Right ventricle myocardium superior (tissue), 1 donor: ENCODE data around the gene CHRNB2. TPM values are rescaled to one million over a fixed set of nuclear protein-coding genes. Genes with fewer than 3 reads are reported as not detected.

Experiments
- ATAC-seq: fragments of 200-7000 bp; cut with Tn5 transposase; one replicate; pipeline ENCODE4 v1.9.1; 2020; ENCODE audit warnings: mild to moderate bottlenecking; ENCODE audit not compliant: poor library complexity
- DNase-seq: peaks from one replicate; pipeline ENCODE4 v3.0.0-alpha.2; 2020
- intact Hi-C: fragments of 100-400 bp; cut with DNase I; formaldehyde crosslinking; loops from one replicate; pipeline ENCODE4 v1.11.2; 2022
- total RNA-seq: library from RNA; stranded (reverse); fragmentation: NEBNext Ultra II Directional; extraction: Animal tissue kit (Norgen Biotek cat#: 25700); gene quantifications from one replicate; pipeline ENCODE4 v1.2.1, GENCODE V29; 2021
- donor health status: DM: no; HTN: yes; CAD: no; lungs with severe emphysema.

CHRNB2 gene
- total RNA-seq, 1 donor from 2014 or later = not detected

- no peak for ATAC-seq
Observed at GRCh38 chr1:154623358-154623757, 55.8 kb downstream of the CHRNB2 start.

GRCh38 chr1:154624746-154625643 is 57.4 kb downstream of the CHRNB2 start:
- ATAC-seq = no peak
- intact Hi-C loops = no loop called here
- no peak for DNase-seq

More at GRCh38 chr1:154623358-154623757, 55.8 kb downstream of the CHRNB2 start:
- intact Hi-C loops = no loop called here
- no peak for DNase-seq

GRCh38 chr1:154626456-154627256 is 59.1 kb downstream of the CHRNB2 start:
- DNase-seq (no peak), ATAC-seq (peak; percentile 55)
- intact Hi-C loops = no loop called here

- intact Hi-C loops = no loop called here
- ATAC-seq = peak; percentile 82
- DNase-seq = peak; percentile 95
Observed at GRCh38 chr1:154627257-154628120, 59.9 kb downstream of the CHRNB2 start.

GRCh38 chr1:154628121-154628405 is 60.5 kb downstream of the CHRNB2 start:
- ATAC-seq = peak; percentile 7

GRCh38 chr1:154629061-154629674 is 61.6 kb downstream of the CHRNB2 start:
- DNase-seq = no peak
- intact Hi-C loops = no loop called here
- no peak for ATAC-seq

More at GRCh38 chr1:154628121-154628405, 60.5 kb downstream of the CHRNB2 start:
- intact Hi-C loops = no loop called here
- DNase-seq = no peak

Other genes starting within 250 kb of the CHRNB2 start
- 0.08 TPM for gene AQP10, start 246.7 kb upstream of the CHRNB2 start, total RNA-seq
- gene ATP8B2, start 242.3 kb upstream of the CHRNB2 start, total RNA-seq = 11.0 TPM
- gene IL6R, start 162.4 kb upstream of the CHRNB2 start, total RNA-seq = 10.3 TPM
- 2.5 TPM for gene TDRD10, start 65.6 kb upstream of the CHRNB2 start, total RNA-seq
- 11.0 TPM for gene SHE, start 65.4 kb upstream of the CHRNB2 start, total RNA-seq
- 46.6 TPM for gene UBE2Q1, start 9.1 kb upstream of the CHRNB2 start, total RNA-seq
- gene ADAR, start 40.4 kb downstream of the CHRNB2 start, total RNA-seq = 48.1 TPM